ENCODE measurements around the gene TEX22.

The TEX22 gene

DNA sequence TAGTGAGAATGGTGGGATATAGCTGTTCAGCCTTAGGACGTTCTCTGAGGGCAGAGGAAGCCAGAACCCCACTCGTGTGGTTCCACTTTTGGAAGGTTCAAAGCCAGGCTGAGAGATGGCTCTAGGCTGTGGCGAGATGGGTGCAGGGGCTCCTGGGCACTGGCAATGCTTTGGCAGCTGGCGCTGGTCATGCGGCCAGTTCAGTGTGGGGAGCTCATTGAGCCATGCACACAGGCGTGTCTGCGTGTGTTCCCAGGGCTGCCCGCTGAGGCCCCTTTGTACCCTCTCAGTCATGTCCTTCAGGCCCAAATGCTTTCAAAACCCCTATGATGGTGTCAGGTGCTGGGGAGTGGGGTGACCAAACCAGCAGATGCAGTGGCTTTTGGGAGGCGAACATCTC lies 1.7 kb downstream of the TEX22 start:
- no peak for DNase-seq (ENCODE audit: low read depth)

- DNase-seq (ENCODE audit: low read depth) = no peak
Observed at GRCh38 chr14:105401699-105402098, 3.4 kb downstream of the TEX22 start.

- DNase-seq (ENCODE audit: low read depth) = no peak
Observed at GRCh38 chr14:105408592-105408991, 10.3 kb downstream of the TEX22 start.

- no peak for DNase-seq (ENCODE audit: low read depth)
Observed at GRCh38 chr14:105409364-105409763, 11.0 kb downstream of the TEX22 start.

DNA sequence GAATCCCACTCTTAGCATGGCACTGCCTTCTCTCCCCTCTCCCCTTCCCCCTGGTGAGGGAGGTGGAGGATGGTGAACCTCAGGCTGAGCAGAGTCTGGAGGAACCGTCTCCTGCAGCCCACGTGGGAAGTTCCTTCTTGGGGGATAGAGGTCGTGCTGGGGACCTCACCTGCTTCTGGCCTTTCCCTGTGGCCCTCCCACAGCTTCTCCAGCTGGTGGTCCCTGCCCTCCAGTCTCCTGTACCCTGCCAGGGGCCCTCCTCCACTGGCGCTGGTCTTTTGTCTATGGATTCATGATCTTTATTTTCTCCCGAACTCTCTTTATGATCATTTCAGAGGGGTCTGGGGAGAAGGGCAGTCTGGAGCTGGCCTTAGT lies 12.3 kb downstream of the TEX22 start:
- no peak for DNase-seq (ENCODE audit: low read depth)

DNA sequence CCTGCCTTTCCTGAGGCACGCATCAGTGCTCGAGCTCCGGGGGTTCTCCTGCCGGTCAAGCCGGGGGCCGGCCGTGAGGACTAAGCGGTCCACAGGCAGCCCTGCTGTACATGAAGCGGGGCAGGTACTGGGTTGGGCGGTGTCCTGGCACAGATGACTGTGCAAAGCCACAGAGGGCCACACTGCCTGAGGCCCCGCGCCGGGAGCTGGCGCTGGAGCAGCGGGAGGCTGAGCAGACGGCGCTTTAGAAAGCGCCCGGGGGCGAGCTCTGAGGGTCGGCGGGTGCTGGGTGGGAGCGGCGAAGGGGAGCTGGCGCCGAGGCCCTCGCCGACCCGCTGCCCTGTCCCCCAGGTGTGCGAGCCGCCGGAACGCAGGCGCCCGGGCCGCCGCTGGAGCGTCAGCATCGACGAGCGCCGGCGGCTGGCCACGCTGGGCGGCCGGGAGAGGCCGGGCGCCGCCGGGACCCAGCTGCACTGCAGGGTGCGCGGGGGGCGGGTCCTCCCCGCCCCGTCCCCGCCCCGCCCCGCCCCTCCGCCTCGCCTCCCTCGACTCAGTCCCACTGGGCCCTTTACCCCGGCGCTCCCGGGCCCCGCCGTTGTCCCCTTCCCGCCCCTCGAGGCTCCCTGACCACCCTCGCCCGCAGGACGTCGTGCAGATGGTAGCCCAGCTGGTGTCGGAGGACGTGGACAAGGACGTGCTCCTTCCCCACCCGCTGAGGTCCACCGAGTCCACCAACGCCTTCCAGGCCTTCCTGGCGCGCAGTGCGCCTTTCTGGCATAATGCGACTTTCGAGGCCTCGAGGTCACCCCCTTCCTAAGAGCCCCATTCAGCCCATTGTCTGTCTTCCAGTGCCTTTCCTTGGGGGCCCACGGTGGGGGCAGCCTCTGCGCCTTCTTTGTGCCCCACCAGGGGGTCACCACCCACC lies 12.9 kb downstream of the TEX22 start:
- DNase-seq (ENCODE audit: low read depth) = peak; percentile 27

GRCh38 chr14:105411985-105412770 lies 13.8 kb downstream of the TEX22 start:
- no peak for DNase-seq (ENCODE audit: low read depth)

DNA sequence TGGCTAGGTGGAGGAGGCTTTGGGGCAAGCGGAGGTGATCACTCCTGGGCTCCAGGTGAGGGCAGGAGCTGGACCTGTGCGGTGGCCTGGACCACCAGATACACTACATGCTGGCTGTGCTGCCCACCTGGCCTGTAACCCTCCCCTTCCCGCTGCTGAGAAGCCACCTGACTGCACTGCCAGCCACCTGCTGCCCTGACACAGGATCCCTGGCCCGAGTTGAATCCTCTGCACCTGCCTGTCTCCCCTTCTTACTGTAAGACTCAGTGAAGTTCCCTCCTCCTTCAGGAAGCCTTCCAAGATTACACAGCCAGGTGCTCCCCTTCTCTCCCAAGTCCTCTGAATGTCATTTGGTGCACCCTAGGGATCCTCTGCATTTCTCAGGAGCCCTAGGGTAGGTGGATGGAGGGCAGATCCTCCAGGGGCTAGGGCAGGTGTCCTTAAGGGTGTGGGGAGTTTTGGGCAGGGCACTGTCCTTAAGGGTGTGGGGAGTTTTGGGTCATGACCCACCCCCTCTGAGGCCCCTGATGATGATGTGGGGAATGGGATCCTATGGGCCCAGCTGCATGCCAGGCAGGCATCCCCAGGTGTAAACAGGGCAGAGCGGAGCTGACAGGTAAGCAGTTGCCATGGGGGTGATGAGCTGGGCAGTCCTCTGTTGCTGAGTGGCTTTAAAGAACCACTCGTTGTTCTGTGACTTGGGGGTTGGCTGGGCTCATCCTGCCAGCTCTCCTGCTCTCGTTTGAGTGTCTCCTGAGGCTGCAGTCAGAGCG lies 14.6 kb downstream of the TEX22 start:
- no peak for DNase-seq (ENCODE audit: low read depth)

DNA sequence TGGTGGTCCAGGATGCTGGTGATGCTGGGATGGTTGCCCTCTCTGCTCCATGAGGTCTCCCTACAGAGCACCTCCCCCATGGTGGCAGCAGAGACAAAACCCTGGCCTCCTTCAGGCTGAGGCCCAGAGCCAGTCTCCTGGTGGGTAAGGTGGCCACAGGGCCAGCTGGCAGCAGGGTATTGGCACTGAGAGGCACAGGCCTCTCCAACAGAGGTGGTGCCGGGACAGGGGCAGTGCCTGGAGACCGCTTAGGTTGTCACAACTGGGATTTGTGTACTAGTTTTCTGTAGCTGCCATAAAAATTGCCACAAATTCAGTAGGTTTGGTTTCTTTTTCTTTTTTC lies 15.2 kb downstream of the TEX22 start:
- DNase-seq (ENCODE audit: low read depth) = no peak

DNA sequence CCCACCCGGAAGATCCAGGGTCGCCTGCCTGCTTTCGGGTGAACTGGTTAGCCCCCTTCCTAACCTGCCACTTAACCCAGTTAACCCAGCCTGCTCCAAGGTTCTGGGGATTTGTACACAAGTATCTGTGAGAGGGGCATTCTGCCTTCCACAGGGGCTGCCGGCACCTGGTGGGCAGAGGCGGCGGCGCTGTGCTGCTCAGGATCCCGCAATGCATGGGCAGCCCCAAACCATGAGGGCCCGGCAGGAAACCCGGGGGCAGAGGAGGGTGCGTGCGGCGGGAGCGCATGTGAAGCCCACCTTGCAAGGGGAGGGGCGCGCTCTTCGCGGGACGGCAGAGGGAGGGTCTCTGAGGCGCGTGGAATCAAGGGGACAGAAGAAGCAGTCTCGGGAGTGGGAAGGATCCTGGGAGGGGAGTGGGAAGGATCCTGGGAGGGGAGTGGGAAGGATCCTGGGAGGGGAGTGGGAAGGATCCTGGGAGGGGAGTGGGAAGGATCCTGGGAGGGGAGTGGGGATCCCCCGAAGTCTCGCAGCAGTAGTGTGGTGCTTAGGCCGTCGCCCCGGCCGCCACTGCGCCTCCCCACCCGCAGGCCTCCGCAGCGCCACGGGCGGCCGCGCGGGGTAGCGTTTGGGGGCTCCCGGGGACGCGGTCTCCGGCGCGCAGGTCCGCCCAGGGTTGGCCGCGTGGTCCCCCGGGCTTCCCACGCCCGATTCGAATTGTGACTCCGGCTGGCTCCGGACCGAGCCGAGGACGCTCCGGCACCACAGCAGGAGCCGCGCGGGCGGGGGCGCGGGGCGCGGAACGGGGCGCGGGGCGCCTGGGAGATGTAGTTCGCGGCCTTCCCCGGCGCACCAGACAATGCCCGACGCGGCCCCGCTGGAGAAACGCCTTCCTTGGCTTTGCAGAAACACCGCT lies 16.4 kb downstream of the TEX22 start:
- DNase-seq (ENCODE audit: low read depth) = peak; percentile 66

- DNase-seq (ENCODE audit: low read depth) = no peak
Observed at GRCh38 chr14:105415481-105416428, 17.4 kb downstream of the TEX22 start.

DNA sequence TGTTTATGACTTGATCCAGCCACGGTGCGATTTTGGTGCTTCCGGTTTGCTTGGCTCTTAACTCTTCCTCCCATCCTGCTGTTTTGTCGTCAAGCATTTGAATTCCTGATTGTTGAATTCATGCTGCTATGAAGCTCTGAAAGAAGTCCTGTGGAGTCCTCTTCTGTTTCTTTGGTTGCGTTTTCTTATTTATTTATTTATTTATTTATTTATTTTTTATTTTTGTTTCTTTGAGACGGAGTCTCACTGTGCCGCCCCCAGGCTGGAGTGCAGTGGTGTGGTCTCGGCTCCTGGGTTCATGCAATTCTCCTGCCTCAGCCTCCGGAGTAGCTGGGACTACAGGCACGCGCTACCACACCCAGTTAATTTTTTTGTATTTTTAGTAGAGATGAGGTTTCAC lies 18.3 kb downstream of the TEX22 start:
- no peak for DNase-seq (ENCODE audit: low read depth)

DNA sequence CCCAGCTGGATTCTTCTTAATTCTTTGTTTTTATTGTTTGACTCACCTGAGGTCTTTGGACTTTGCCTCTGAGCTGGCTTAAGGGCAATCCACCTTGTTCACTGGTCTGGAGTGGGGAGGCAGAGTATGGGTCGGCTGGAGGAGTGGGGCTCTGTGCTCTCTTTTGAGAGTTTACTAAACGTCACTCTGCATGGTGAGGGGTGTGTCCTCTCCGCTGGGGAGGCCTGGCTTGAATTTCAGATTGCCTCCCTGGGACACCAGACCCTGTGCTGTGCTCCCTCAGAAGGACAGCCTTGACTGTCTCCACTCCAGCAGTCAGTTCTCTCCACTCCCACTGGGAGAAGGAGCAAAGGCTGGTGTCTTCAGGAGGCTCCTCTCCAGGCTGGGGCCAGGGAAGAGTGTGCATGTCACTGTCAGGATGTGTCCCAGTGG lies 19.4 kb downstream of the TEX22 start:
- no peak for DNase-seq (ENCODE audit: low read depth)

DNA sequence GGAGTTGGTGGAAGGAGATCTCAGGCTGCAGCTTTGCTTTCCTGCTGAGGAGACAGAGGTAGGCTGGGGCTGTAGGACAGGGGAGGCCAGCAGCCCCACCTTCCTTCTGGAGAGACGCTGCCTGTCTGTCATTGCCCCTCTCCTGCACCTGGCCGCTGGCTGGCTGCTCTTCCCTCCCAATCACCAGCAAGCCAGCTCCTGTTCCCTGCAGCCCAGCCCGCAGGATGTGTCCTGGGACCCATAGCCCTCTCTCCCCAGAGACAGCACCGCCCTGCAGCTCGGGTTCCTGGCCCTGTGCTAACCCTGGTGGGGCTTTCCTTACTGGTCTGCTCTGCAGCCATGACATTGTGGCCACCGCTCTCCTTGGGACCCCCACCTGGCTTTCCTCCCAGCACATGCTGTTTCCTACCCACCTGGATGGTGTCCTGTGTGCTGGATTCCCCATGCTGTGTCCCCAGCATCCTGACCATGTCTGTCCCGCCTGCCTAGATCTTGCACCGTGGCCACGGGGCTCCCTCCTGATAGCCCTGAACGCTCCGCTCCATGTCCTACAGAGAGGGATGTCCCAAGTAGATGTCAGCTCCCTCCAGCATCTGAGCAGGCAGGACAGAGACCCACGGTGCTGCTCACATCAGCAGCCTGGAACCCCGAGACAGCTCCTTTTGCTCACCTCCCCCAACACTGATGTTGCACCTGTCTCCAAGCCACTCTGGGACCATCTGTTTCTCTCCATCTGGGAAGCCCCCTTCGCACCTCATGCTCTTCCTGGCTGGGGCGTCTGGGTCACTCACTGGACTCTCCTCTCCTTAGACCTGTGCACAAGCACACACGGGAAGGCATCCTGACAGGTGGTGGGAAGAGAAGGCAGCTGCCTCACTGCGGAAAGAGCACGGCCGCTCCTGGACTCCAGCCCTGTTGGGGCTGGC lies 20.2 kb downstream of the TEX22 start:
- DNase-seq (ENCODE audit: low read depth) = no peak

GRCh38 chr14:105419195-105420091 lies 21.1 kb downstream of the TEX22 start, which contains the start of gene MTA1:
Gene MTA1, plus strand, starts transcription at chr14:105419827. Its CDS starts 209 bp downstream, at chr14:105420036.
- DNase-seq (ENCODE audit: low read depth) = peak; percentile 28

DNA sequence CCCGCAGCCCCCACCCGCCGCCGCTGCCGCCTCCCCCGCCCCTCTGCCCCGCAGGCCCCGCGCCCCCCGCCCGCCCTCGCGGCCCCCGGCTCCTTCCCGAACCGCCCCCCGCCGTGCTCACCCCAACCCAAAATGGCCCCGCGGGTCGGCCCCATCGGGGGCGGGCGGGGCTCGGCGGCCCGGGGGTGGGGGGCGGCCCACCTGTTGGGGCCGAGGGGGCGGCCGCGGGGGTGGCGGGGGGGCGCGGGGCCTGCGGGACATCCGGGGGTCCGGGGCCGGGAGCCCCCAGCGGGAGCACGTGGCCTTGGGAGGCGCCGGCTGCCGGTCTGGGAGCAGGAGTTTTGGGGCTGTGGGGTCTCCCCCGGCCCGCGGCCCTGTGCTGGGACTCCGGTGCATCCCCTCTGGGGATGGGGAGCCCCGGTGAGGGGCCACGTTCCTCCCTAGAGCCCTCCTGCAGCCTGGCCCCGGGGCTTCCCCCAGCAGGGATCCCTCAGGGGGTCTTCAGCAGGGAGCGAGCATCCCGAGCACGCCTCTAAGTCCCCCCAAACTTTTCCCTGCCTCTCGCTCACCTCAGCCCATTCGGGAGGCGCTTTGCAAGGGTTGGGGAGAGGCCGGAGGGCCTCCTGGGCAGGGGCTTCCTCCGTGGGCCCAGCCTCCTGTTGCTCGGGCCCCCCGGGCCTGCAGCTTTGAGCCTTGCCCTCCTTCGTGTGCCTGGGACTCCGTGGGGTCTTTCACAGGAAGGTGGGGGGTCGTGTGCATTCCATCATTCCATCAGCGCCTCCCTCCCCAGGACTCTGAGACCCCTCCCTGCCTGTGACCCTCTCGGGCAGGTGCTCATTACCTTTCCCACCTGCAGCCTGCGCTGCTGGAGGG lies 22.0 kb downstream of the TEX22 start:
- no peak for DNase-seq (ENCODE audit: low read depth)
